Fibroblast of lung (primary cell): ENCODE results near the gene POP5.

Experiments
- CTCF ChIP-seq, 2 donors: IDR thresholded peaks in 1 of 2; conservative IDR thresholded peaks in 1 of 2; 1 replicate in 1 of 2; 2 replicates in 1 of 2; pipeline ENCODE4 v1.5.1; 2011 to 2012; ENCODE audit warnings: low read length in 2 of 2, control low read depth in 1 of 2, inconsistent platforms in 1 of 2, low read depth in 1 of 2, mild to moderate bottlenecking in 1 of 2
- EZH2 ChIP-seq: IDR thresholded peaks from 2 replicates; pipeline ENCODE4 v1.5.1; 2012; ENCODE audit warnings: low read length, control low read depth, mild to moderate bottlenecking; ENCODE audit errors: missing control alignments

GRCh38 chr12:120544691-120545090 is 36.5 kb downstream of the POP5 start:
- TF ChIP-seq EZH2 (no peak), CTCF (conservative IDR thresholded peaks at IDR 0.05 in 1 of 2, IDR thresholded peaks at IDR 0.05 in 1 of 2; ENCODE audit: low read depth in 1 of 2, low read length in 2 of 2) (no peak)
